Cortex of kidney (tissue), 1 donor: ENCODE results near the gene PCP4L1.
"Not testable (repeated sequence)": the region's sequence is repeated elsewhere in the genome, so short reads cannot be mapped to it uniquely, and the experiment has no call there.

ENCODE experiments used
- DNase-seq: peaks from one replicate; lab custom pipeline; 2025; lab: John Stamatoyannopoulos, UW

Gene PCP4L1

GRCh38 chr1:161258439-161259344, at the start of gene PCP4L1:
PCP4L1 (plus strand) TSS chr1:161258745; CDS start chr1:161258975, 230 bp downstream.
- DNase-seq = no peak

DNA sequence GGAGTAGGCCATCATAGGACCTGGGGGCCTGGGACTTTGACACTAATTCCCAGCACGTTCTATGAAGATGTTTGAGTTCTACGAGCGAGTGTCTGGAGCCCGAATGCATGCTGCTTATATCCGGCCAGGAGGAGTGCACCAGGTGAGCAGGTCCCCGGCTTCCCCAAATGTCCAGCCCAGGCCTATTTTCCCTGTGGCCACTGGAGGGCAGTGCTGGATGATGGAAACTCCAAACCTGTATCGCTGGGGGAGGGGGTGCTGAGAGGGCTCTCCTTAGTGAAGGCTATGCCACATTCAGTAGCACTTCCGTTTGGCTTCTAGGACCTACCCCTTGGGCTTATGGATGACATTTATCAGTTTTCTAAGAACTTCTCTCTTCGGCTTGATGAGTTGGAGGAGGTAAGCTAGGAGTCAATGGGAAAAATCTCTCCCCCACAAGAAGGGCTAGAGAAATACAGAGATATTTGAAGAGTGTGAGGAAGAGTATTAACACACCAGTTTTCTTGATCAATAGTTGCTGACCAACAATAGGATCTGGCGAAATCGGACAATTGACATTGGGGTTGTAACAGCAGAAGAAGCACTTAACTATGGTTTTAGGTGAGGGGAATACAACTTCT, 48.6 kb upstream of the PCP4L1 start:
- no peak for DNase-seq

GRCh38 chr1:161214369-161214768, 44.2 kb upstream of the PCP4L1 start:
- no peak for DNase-seq

DNA sequence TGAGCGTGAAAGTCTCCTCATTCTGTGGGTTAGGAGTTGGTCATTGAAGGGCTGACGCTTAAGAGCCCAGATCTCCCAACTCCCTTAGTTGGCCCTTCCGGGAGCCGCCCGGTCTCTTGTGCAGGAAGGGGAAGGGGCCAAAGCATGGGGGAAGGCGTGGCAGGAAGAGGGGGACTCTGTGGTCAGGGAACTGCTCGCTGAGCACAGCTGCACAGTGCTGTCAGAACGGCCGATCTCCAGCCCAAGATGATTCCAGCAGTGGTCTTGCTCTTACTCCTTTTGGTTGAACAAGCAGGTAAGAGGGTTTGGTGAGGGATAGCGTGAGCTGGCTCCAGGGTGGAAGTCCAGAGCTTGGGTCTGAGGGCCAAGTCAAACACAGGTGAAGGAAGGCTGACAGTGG, 43.5 kb upstream of the PCP4L1 start, which contains the start of gene FCER1G:
Gene FCER1G (plus strand): TSS at position 220 of the 400 bp plus-strand sequence. CDS start 27 bp downstream, at position 247.
- no peak for DNase-seq

GRCh38 chr1:161216945-161217712, 41.4 kb upstream of the PCP4L1 start:
- no peak for DNase-seq

DNA sequence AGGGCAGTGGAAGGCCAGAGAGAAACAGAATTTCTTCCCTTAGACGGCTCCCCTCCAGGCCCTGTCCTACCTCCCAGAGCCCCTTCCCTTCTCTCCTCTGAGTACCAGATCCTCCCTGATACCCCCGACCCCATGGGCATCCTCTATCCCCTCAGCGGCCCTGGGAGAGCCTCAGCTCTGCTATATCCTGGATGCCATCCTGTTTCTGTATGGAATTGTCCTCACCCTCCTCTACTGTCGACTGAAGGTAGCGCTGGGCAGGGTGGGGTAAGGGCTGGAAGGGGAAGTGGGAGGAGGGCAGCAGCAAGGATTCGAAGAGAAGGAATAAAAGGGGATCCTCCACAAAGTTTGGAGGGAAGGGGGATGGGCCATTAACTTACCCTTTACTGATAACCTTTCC, 40.7 kb upstream of the PCP4L1 start:
- DNase-seq = no peak

- DNase-seq = no peak
Measured at GRCh38 chr1:161218301-161219077, 40.1 kb upstream of the PCP4L1 start.

DNA sequence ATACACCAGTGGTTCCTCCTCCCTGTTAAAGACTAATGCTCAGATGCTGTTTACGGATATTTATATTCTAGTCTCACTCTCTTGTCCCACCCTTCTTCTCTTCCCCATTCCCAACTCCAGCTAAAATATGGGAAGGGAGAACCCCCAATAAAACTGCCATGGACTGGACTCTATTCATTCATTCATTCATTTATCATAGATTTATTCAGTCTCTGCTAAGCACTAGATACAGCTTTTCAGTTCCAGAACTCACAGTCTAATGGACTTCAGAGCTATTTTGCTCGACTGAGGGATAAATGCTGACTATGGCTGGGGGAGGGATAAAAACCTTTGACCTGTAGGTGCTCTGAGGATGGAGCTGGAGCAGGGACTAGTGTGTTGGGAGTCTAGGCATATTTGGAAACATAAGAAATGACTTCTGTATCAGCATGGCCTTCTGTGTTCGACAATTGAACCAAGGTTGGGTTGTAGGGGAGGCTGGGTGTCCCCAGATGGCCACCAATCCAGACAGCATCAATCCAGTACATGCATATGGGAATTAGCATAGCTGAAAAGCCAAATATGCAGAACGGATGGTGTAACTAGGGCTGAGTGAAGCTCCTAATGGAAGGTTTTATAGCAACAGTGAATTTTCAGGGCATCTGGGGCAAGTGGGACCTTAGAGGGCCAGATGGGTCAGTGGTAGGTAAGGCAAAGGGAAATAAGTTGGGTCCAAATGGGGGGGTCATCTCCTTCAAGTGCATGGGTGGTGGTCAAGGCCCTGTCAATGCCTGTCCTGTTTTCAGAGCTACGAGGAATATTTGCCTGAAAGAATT, 39.3 kb upstream of the PCP4L1 start:
- no peak for DNase-seq

DNA sequence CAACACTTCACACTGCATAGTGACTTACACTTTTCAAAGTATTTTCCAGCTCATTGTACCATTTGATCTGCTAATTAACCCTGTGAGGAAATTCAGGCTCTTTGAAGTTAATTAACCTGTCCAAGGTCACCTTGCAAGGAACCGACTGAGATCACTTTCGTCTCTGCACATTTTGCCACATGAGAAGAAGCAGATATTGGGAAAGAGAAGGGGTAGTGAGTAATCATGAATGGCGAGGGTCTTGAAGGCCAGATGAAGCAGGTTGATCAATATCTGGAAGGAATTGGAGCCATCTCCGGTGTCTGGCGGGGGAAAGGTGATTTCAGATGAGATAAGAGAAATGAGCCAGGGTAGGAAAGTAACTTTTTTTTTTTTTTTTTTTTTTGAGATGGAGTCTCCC, 38.5 kb upstream of the PCP4L1 start:
- DNase-seq = no peak

DNA sequence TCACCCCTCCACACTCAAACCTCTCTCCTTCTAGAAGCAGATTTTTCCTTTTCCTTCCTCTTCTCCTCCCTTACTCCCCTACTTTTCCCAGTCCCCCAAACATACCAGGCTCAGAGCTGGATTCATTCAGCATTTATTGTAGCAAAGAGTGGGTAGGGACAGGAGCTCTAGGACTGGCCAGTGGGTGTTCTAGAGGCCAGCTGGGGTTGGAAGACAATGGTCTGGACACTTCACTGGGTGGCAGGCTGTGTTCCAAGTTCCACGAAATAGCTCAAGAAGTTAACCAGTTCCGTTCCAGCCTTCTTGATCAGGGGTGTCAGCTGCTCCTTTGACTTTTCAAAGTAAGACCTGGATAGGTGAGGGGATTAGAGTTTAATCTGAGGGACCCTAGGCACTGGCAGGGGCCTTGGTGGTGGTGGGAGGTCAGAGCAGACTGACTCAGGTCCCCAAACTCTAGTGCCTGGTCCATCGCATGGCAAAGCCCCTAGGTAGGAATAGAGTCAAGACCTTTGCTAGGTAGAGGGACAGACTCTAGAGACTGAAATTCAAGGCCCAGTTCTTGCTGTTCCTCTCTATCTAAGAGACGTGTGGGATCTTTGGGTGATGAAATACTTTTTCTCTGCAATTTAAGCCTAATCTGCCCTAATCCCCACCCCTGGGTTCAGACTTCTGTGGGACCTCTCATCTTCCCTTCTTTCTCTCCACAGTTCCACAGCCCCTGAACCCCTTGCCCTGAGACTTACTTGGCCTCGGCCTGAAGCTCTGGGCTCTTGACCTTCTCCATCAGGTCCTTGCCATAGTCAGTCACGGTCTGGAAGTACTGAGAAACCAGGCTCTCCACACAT, 36.1 kb upstream of the PCP4L1 start:
- no peak for DNase-seq

GRCh38 chr1:161223805-161224694, 34.5 kb upstream of the PCP4L1 start:
- no peak for DNase-seq

- DNase-seq = not testable (repeated sequence)
Measured at GRCh38 chr1:161224695-161225087, 33.9 kb upstream of the PCP4L1 start.

DNA sequence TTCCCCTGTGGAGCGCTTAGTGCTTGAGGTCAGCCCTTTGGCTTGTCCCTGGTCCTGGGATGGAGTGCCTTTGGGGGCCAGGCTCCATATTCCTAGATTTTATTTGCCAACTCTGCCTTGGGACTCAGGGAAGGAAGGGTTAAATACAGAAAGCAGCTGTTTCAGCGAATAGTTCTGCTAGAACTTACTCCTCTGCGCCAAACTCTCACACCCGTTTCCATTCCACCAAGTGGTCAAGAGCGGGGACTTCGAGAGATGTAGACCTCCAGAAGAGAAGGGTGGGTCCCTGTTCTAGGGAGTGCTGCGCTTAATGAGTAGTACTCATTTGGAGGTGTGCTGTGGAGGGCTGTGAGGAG, 33.4 kb upstream of the PCP4L1 start:
- no peak for DNase-seq

- no peak for DNase-seq
Measured at GRCh38 chr1:161225534-161226319, 32.8 kb upstream of the PCP4L1 start, which contains the start of gene TOMM40L. TOMM40L (plus strand) TSS chr1:161226060; CDS start chr1:161226490, 430 bp downstream.

DNA sequence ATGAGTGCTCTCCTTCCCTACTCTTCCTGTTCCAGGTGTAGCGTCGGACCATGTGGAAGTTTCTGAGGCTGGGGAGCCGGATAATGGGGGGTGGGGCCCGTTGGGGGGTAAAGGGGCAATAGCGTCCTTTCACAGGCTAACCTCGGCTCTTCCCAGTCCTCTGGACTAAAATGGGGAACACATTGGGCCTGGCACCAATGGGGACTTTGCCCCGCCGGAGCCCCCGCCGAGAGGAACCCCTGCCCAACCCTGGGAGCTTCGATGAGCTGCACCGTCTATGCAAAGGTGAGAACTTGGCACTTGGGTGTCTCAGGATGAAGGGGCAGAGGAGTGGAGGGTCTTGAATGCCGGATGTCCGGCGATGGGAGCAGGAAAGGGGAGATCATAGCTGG, 32.2 kb upstream of the PCP4L1 start:
- DNase-seq = no peak

DNA sequence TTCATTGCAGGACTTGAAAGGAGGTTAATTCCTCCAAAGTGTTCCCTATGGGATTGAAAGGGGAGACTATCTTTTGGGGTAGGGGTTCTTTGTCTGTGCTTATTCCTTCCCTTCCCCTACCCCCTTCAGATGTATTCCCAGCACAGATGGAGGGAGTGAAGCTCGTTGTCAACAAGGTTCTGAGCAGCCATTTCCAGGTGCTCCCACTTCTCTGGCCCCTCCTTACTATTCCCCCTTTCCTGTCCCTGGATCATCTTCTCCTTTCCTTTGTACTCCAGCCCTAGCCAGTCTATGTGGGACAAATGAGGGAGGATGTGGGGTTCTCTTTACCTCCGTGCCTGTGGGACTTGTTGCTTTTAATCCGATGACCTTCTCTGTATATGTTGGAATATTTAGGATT, 31.8 kb upstream of the PCP4L1 start:
- DNase-seq = no peak

GRCh38 chr1:161227196-161227871, 31.2 kb upstream of the PCP4L1 start:
- DNase-seq = no peak
